ENCODE measurements around the gene CD58.
"Not testable (repeated sequence)": the region's sequence is repeated elsewhere in the genome, so short reads cannot be mapped to it uniquely, and the experiment has no call there.

CD58 gene

DNA sequence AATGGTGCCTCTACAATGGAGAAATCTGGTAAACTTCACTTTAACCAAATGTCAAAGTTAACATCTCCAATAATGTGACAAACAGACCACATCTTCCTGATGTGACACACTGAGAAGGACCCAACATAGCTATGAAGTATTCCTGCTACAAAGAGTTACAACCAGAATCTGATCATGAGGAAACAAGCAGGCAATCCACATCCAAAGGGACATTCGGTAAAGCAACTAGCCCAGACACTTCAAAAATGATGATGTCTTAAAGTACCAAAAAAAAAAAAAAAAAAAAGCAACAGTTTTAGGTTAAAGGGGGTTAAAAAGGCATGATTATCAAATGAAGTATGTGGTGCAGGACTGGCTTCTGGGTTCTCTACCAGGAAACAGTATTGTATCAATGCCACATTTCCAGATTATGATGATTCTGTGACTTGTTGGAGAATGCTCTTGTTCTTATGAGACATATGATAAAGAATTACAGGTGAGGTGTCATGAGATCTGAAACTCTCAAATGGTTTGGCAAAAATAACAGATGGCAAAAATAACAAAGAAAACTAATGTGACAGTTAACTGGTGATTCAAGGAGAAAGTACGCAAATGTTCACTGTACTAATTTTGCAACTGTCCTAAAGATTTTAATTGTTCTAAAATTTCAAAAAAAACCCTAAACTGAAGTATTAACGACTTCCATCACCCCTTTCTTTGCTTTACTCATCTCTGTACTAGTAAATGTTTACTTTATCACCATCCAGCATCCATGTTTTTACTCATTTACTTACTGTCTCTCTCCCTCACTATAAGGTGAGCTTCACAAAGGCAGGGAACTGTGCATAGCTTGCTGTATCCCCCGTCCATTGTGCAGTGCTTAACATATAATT, 2.8 kb downstream of the CD58 start:
- TF ChIP-seq EZH2phosphoT487 (conservative IDR thresholded peaks at IDR 0.05; ENCODE audit: low read length): no peak
- TF ChIP-seq, protein P1, sequence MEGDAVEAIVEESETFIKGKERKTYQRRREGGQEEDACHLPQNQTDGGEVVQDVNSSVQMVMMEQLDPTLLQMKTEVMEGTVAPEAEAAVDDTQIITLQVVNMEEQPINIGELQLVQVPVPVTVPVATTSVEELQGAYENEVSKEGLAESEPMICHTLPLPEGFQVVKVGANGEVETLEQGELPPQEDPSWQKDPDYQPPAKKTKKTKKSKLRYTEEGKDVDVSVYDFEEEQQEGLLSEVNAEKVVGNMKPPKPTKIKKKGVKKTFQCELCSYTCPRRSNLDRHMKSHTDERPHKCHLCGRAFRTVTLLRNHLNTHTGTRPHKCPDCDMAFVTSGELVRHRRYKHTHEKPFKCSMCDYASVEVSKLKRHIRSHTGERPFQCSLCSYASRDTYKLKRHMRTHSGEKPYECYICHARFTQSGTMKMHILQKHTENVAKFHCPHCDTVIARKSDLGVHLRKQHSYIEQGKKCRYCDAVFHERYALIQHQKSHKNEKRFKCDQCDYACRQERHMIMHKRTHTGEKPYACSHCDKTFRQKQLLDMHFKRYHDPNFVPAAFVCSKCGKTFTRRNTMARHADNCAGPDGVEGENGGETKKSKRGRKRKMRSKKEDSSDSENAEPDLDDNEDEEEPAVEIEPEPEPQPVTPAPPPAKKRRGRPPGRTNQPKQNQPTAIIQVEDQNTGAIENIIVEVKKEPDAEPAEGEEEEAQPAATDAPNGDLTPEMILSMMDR (IDR thresholded peaks at IDR 0.05; ENCODE audit: insufficient read depth, low read length, poor library complexity, severe bottlenecking): no peak
- no peak overlapping the region for H2AFZ ChIP-seq (ENCODE audit: low read depth, low read length, severe bottlenecking)
- H3K4me3 ChIP-seq (ENCODE audit: insufficient read depth, low read length, poor library complexity, severe bottlenecking): no peak overlapping the region
- no peak overlapping the region for H3K9ac ChIP-seq (ENCODE audit: low read length)
- no peaks in the 10 kb centered on the region for H3K9me3 ChIP-seq (ENCODE audit: insufficient read depth, low read length)
- H3K9me2 ChIP-seq (replicated peaks; ENCODE audit: insufficient read depth, low read length): no peaks in the 10 kb centered on the region
- no peaks in the 10 kb centered on the region for H3K27me3 ChIP-seq (ENCODE audit: low read length)
- peaks cover 4% of the 10 kb centered on the region; the same call in 1 of the 2 replicates for H4K20me1 ChIP-seq (ENCODE audit: low read depth, low read length)
- no peaks in the 10 kb centered on the region for H3K36me3 ChIP-seq (ENCODE audit: low read length)
- no peak overlapping the region for H3K4me2 ChIP-seq (ENCODE audit: low read depth, low read length, poor library complexity, severe bottlenecking)
- no peak overlapping the region for H3K27ac ChIP-seq (ENCODE audit: low read depth, low read length)
- H3K79me2 ChIP-seq (ENCODE audit: insufficient read depth, low read length): no peaks in the 10 kb centered on the region
- no peaks in the 10 kb centered on the region for H3F3A ChIP-seq (ENCODE audit: insufficient read depth)

DNA sequence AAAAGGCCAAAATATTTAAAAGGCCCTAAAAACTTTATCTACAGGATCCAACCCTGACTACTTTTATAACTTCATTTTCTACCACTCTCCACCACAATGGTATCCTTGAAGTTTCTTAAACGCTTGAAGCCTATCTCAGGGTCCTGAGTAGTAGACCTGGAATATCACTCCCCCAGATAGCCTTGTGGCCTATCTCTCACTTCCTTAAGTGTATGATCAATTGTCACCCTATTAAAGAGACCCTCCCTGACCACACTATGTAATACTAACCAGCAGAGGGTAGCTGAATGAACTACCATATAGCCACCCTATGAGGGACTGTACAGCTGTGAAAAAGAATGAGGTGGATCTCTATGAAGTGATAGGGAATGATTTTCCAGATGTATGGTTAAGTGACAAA, 5.6 kb downstream of the CD58 start:
- H3K9ac ChIP-seq (ENCODE audit: low read length): no peak overlapping the region
- H3K36me3 ChIP-seq (ENCODE audit: low read length): no peaks in the 10 kb centered on the region
- TF ChIP-seq, protein P1 (IDR thresholded peaks at IDR 0.05; ENCODE audit: insufficient read depth, low read length, poor library complexity, severe bottlenecking): no peak
- no peak for TF ChIP-seq EZH2phosphoT487 (conservative IDR thresholded peaks at IDR 0.05; ENCODE audit: low read length)
- H4K20me1 ChIP-seq (ENCODE audit: low read depth, low read length): peaks cover 13% of the 10 kb centered on the region; the same call in 1 of the 2 replicates
- H3F3A ChIP-seq (ENCODE audit: insufficient read depth): no peaks in the 10 kb centered on the region
- H3K9me3 ChIP-seq (ENCODE audit: insufficient read depth, low read length): no peaks in the 10 kb centered on the region
- H3K79me2 ChIP-seq (ENCODE audit: insufficient read depth, low read length): no peaks in the 10 kb centered on the region
- no peak overlapping the region for H3K4me2 ChIP-seq (ENCODE audit: low read depth, low read length, poor library complexity, severe bottlenecking)
- no peak overlapping the region for H2AFZ ChIP-seq (ENCODE audit: low read depth, low read length, severe bottlenecking)
- no peaks in the 10 kb centered on the region for H3K9me2 ChIP-seq (replicated peaks; ENCODE audit: insufficient read depth, low read length)
- no peak overlapping the region for H3K4me3 ChIP-seq (ENCODE audit: insufficient read depth, low read length, poor library complexity, severe bottlenecking)
- H3K27ac ChIP-seq (ENCODE audit: low read depth, low read length): no peak overlapping the region
- H3K27me3 ChIP-seq (ENCODE audit: low read length): no peaks in the 10 kb centered on the region

DNA sequence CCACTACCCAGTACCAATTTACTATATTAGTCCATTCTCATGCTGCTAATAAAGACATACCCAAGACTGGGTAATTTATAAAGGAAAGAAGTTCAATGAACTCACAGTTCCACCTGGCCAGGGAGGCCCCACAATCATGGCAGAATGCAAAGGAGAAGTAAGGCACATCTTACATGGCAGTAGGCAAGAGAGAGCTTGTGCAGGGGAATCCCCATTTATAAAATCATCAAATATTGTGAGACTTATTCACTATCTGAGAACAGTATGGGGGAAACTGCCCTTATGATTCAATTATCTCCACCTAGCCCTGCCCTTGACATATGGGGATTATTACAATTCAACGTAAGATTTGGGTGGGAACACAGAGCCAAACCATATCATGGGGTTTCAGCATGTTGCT, 6.4 kb downstream of the CD58 start:
- TF ChIP-seq EZH2phosphoT487 (conservative IDR thresholded peaks at IDR 0.05; ENCODE audit: low read length): no peak
- TF ChIP-seq, protein P1 (IDR thresholded peaks at IDR 0.05; ENCODE audit: insufficient read depth, low read length, poor library complexity, severe bottlenecking): no peak
- Histone ChIP-seq H3K27ac (ENCODE audit: low read depth, low read length) (no peak overlapping the region), H3K79me2 (ENCODE audit: insufficient read depth, low read length) (no peaks in the 10 kb centered on the region), H3K9me3 (ENCODE audit: insufficient read depth, low read length) (no peaks in the 10 kb centered on the region), H3K9me2 (replicated peaks; ENCODE audit: insufficient read depth, low read length) (no peaks in the 10 kb centered on the region), H3F3A (ENCODE audit: insufficient read depth) (no peaks in the 10 kb centered on the region), H2AFZ (ENCODE audit: low read depth, low read length, severe bottlenecking) (no peak overlapping the region), H3K4me2 (ENCODE audit: low read depth, low read length, poor library complexity, severe bottlenecking) (no peak overlapping the region), H3K27me3 (ENCODE audit: low read length) (no peaks in the 10 kb centered on the region), H3K4me3 (ENCODE audit: insufficient read depth, low read length, poor library complexity, severe bottlenecking) (no peak overlapping the region), H4K20me1 (ENCODE audit: low read depth, low read length) (peaks cover 14% of the 10 kb centered on the region; the same call in 1 of the 2 replicates), H3K9ac (ENCODE audit: low read length) (no peak overlapping the region), H3K36me3 (ENCODE audit: low read length) (no peaks in the 10 kb centered on the region)

DNA sequence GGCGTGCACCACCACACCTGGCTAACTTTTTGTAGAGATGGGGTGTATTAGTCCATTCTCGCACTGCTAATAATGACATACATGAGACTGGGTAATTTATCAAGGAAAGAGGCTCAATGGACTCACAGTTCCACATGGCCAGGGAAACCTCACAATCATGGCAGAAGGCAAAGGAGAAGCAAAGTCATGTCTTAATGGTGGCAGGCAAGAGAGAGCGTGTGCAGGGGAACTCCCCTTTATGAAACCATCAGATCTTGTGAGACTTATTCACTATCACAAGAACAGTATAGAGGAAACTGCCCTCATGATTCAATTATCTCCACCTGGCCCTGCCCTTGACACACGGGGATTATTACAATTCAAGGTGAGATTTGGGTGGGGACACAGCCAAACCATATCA, 8.4 kb downstream of the CD58 start:
- not testable (repeated sequence) for H3K4me3 ChIP-seq (ENCODE audit: insufficient read depth, low read length, poor library complexity, severe bottlenecking); H2AFZ ChIP-seq (ENCODE audit: low read depth, low read length, severe bottlenecking); H3K79me2 ChIP-seq (ENCODE audit: insufficient read depth, low read length); H3K27ac ChIP-seq (ENCODE audit: low read depth, low read length); H3K9ac ChIP-seq (ENCODE audit: low read length); H3K27me3 ChIP-seq (ENCODE audit: low read length); H3K9me2 ChIP-seq (replicated peaks; ENCODE audit: insufficient read depth, low read length); H3K9me3 ChIP-seq (ENCODE audit: insufficient read depth, low read length); H3F3A ChIP-seq (ENCODE audit: insufficient read depth); H3K36me3 ChIP-seq (ENCODE audit: low read length); H3K4me2 ChIP-seq (ENCODE audit: low read depth, low read length, poor library complexity, severe bottlenecking)
- H4K20me1 ChIP-seq (ENCODE audit: low read depth, low read length): peaks cover 13% of the 10 kb centered on the region; the same call in 1 of the 2 replicates
